ENCODE data around the gene NFIC. TPM values are rescaled to one million over a fixed set of nuclear protein-coding genes. Genes with fewer than 3 reads are reported as not detected.

The NFIC gene
- 43.6 to 51.5 TPM (median 46.7 TPM) in 5 replicates for total RNA-seq (2022; extraction: Qiagen RNA extraction)

GRCh38 chr19:3365836-3366752 lies at the start of gene NFIC:
TSS of gene NFIC (plus strand) at chr19:3366583. CDS start at chr19:3366637, 54 bp downstream.

DNA sequence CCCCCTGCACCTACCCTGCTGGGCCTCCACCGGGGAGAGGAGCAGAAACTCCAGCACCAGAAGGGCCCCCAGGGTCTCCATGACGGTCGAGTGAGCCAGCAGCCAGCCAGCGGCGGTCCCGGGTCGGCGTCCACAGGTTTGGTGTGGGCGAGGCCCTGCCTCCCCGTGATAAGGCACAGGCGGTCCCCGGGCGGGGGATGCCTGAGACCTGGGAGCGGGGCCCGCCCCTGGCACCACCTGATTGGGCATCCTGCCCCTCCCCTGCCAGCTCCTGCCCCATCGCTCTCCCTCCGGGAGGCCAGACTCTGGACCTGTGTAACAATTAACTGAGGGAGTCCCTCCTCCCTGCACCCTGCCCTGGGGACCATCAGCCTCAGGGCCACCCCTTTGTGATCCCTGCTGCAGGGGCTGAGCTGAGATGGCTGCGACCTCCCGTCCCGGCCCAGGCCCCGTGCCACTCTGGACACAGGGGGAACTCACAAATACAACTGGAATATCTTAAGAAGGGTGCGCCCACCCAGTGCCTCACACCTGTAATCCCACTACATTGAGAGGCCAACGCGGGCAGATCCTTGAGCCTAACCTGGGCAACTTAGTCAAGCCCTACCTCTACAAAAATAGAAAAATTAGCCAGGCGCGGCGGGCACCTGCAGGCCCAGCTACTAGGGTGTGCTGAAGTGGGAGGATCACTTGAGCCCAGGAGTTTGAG lies 114.2 kb downstream of the NFIC start, which contains the start of gene SMIM24:
TSS of gene SMIM24 (minus strand) at position 143 of the 709 bp plus-strand sequence. CDS start at position 81, 62 bp downstream.

GRCh38 chr19:3483226-3483628 lies 116.8 kb downstream of the NFIC start, which contains the start of gene SMIM44:
TSS of gene SMIM44 (minus strand) at chr19:3483441. CDS start at chr19:3483403, 38 bp downstream.

GRCh38 chr19:3500429-3501101 lies 134.2 kb downstream of the NFIC start, which contains the start of gene DOHH:
TSS of gene DOHH (minus strand) at chr19:3500674. CDS start at chr19:3496814, 3,860 bp downstream.

GRCh38 chr19:3505598-3506383 lies 139.4 kb downstream of the NFIC start, which contains the start of gene FZR1:
TSS of gene FZR1 (plus strand) at chr19:3506311. CDS start at chr19:3522990, 16,679 bp downstream.

Other genes starting within 250 kb of the NFIC start
- gene GNA15, start 230.6 kb upstream of the NFIC start, total RNA-seq (2022; extraction: Qiagen RNA extraction), result 0.05 to 0.14 TPM (median 0.07 TPM) in 5 replicates
- 0.10 to 0.22 TPM (median 0.14 TPM) in 5 replicates for gene S1PR4, start 187.8 kb upstream of the NFIC start, total RNA-seq (2022; extraction: Qiagen RNA extraction)
- gene NCLN, start 180.7 kb upstream of the NFIC start, total RNA-seq (2022; extraction: Qiagen RNA extraction), result 57.8 to 84.1 TPM (median 76.6 TPM) in 5 replicates
- 0.29 to 0.66 TPM (median 0.46 TPM) in 5 replicates for gene CELF5, start 141.9 kb upstream of the NFIC start, total RNA-seq (2022; extraction: Qiagen RNA extraction)
- 0.80 to 1.1 TPM (median 0.97 TPM) in 5 replicates for gene SMIM24, start 113.9 kb downstream of the NFIC start, total RNA-seq (2022; extraction: Qiagen RNA extraction)
- not detected in 5 replicates for gene SMIM44, start 116.9 kb downstream of the NFIC start, total RNA-seq (2022; extraction: Qiagen RNA extraction)
- 11.8 to 19.7 TPM (median 18.2 TPM) in 5 replicates for gene DOHH, start 134.1 kb downstream of the NFIC start, total RNA-seq (2022; extraction: Qiagen RNA extraction)
- 27.0 to 36.3 TPM (median 34.2 TPM) in 5 replicates for gene FZR1, start 139.7 kb downstream of the NFIC start, total RNA-seq (2022; extraction: Qiagen RNA extraction)
- gene TEKTIP1, start 172.6 kb downstream of the NFIC start, total RNA-seq (2022; extraction: Qiagen RNA extraction), result 0.16 to 0.21 TPM (median 0.20 TPM) in 3 of 5 replicates, not detected in the others
- 108 to 143 TPM (median 142 TPM) in 5 replicates for gene MFSD12, start 191.0 kb downstream of the NFIC start, total RNA-seq (2022; extraction: Qiagen RNA extraction)
- gene HMG20B, start 206.4 kb downstream of the NFIC start, total RNA-seq (2022; extraction: Qiagen RNA extraction), result 37.4 to 62.5 TPM (median 61.1 TPM) in 5 replicates
- gene GIPC3, start 218.9 kb downstream of the NFIC start, total RNA-seq (2022; extraction: Qiagen RNA extraction), result 0.19 to 0.34 TPM (median 0.27 TPM) in 5 replicates
- gene TBXA2R, start 240.3 kb downstream of the NFIC start, total RNA-seq (2022; extraction: Qiagen RNA extraction), result 1.2 to 1.6 TPM (median 1.3 TPM) in 5 replicates